Gastroesophageal sphincter (tissue), 3 donors: Measurements from ENCODE around the gene TRAK2.

Source experiments
- CTCF ChIP-seq, 4 experiments: fragments of 200-600 bp in 2 of 4; fragments of 450-650 bp in 2 of 4; sonication (generic) in 1 of 4; IDR thresholded peaks; one replicate each; pipeline ENCODE4 v1.5.1; 2017 to 2019; ENCODE audit warnings: antibody characterized with exemption in 4 of 4, mild to moderate bottlenecking in 2 of 4, moderate library complexity in 2 of 4
- POLR2A ChIP-seq, 2 donors: fragments of 450-650 bp; IDR thresholded peaks; one replicate each; pipeline ENCODE4 v1.6.1; 2017; ENCODE audit warnings: antibody characterized with exemption in 2 of 2, mild to moderate bottlenecking in 2 of 2, moderate library complexity in 1 of 2
- POLR2AphosphoS5 ChIP-seq: sonication (generic); formaldehyde crosslinking; IDR thresholded peaks from one replicate; pipeline ENCODE4 v1.6.1; 2017; ENCODE audit warnings: antibody characterized with exemption

GRCh38 chr2:201464547-201464946 is 13.3 kb upstream of the TRAK2 start:
- TF ChIP-seq CTCF (IDR thresholded peaks at IDR 0.05) (no peak), POLR2AphosphoS5 (no peak), POLR2A (IDR thresholded peaks at IDR 0.05) (no peak)
